Measurements from ENCODE around the gene GATA2. TPM values are rescaled to one million over a fixed set of nuclear protein-coding genes. Genes with fewer than 3 reads are reported as not detected.
A peak's percentile ranks its signal among the peaks of the same experiment; 100 is the strongest.

The GATA2 gene
- total and polyA plus RNA-seq, 2 of the 13 experiments (the other 11 are each of a cell fraction or from before 2014, with no cell fraction given): 3.5 to 6.2 TPM

DNA sequence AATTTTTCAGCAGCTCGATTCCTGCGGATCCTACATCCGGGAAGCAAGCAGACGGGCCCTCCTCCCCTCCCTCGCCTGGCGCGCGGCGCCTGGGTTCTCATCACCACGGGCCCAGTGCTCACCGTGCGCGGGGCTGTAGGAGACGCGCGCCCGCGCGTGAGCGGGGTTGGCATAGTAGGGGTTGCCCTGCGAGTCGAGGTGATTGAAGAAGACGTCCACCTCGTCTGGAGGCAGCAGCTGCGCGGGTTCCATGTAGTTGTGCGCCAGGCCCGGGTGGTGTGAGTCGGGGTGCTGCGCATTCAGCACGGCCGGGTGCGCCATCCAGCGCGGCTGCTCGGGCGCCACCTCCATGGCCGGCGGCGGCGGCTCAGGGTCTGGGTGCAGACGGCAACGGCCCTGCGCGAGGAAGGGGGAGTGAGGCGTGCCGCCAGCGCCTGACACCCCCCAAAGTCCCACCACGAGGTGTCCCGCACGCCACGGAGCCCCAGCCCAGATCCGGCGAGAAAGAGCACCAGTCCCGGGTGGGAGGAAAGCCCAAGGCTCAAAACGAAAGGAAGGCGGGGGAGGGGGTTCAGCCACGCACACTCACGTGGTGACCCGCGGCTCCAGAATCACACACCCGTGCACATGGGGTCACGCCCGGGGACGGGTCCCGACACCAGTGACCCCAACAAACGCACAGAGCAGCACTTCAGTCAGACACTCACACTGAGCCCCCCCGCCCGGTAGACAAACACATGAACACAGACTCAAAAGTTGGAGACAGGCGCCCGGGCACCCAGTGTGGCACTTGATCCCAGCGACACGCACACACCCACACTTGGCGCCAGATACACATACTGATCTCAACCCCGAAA, 6.1 kb downstream of the GATA2 start (continued):
- TF ChIP-seq, protein P1, sequence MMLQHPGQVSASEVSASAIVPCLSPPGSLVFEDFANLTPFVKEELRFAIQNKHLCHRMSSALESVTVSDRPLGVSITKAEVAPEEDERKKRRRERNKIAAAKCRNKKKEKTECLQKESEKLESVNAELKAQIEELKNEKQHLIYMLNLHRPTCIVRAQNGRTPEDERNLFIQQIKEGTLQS (CRISPR knock-in tag; IDR thresholded peaks at IDR 0.05): no peak
- TF ChIP-seq ZNF619 (CRISPR knock-in tag; IDR thresholded peaks at IDR 0.05): peak; percentile 59; the same call in 1 of the 2 replicates
- no peak for TF ChIP-seq NR2F2 (IDR thresholded peaks at IDR 0.05; ENCODE audit: borderline replicate concordance, low read depth)
- no peak for TF ChIP-seq ZNF431 (CRISPR knock-in tag; IDR thresholded peaks at IDR 0.05; ENCODE audit: borderline replicate concordance, low read depth)
- TF ChIP-seq MXI1 (IDR thresholded peaks at IDR 0.05; ENCODE audit: borderline replicate concordance, low read depth, low read length): no peak
- TF ChIP-seq, protein P2, sequence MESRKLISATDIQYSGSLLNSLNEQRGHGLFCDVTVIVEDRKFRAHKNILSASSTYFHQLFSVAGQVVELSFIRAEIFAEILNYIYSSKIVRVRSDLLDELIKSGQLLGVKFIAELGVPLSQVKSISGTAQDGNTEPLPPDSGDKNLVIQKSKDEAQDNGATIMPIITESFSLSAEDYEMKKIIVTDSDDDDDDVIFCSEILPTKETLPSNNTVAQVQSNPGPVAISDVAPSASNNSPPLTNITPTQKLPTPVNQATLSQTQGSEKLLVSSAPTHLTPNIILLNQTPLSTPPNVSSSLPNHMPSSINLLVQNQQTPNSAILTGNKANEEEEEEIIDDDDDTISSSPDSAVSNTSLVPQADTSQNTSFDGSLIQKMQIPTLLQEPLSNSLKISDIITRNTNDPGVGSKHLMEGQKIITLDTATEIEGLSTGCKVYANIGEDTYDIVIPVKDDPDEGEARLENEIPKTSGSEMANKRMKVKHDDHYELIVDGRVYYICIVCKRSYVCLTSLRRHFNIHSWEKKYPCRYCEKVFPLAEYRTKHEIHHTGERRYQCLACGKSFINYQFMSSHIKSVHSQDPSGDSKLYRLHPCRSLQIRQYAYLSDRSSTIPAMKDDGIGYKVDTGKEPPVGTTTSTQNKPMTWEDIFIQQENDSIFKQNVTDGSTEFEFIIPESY (CRISPR knock-in tag; IDR thresholded peaks at IDR 0.05): 0 out of 2 replicates have a peak, but pooled peaks have one; percentile 35
- no peak for TF ChIP-seq ZNF143 (CRISPR knock-in tag; IDR thresholded peaks at IDR 0.05)
- no peak for TF ChIP-seq TAF15 (IDR thresholded peaks at IDR 0.05; ENCODE audit: low read depth, low read length, poor library complexity, severe bottlenecking)
- TF ChIP-seq ZNF224 (CRISPR knock-in tag; IDR thresholded peaks at IDR 0.05): no peak
- TF ChIP-seq, protein P3, sequence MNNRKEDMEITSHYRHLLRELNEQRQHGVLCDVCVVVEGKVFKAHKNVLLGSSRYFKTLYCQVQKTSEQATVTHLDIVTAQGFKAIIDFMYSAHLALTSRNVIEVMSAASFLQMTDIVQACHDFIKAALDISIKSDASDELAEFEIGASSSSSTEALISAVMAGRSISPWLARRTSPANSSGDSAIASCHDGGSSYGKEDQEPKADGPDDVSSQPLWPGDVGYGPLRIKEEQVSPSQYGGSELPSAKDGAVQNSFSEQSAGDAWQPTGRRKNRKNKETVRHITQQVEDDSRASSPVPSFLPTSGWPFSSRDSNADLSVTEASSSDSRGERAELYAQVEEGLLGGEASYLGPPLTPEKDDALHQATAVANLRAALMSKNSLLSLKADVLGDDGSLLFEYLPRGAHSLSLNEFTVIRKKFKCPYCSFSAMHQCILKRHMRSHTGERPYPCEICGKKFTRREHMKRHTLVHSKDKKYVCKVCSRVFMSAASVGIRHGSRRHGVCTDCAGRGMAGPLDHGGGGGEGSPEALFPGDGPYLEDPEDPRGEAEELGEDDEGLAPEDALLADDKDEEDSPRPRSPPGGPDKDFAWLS (CRISPR knock-in tag; IDR thresholded peaks at IDR 0.05; ENCODE audit: borderline replicate concordance): no peak
- TF ChIP-seq, protein P4, sequence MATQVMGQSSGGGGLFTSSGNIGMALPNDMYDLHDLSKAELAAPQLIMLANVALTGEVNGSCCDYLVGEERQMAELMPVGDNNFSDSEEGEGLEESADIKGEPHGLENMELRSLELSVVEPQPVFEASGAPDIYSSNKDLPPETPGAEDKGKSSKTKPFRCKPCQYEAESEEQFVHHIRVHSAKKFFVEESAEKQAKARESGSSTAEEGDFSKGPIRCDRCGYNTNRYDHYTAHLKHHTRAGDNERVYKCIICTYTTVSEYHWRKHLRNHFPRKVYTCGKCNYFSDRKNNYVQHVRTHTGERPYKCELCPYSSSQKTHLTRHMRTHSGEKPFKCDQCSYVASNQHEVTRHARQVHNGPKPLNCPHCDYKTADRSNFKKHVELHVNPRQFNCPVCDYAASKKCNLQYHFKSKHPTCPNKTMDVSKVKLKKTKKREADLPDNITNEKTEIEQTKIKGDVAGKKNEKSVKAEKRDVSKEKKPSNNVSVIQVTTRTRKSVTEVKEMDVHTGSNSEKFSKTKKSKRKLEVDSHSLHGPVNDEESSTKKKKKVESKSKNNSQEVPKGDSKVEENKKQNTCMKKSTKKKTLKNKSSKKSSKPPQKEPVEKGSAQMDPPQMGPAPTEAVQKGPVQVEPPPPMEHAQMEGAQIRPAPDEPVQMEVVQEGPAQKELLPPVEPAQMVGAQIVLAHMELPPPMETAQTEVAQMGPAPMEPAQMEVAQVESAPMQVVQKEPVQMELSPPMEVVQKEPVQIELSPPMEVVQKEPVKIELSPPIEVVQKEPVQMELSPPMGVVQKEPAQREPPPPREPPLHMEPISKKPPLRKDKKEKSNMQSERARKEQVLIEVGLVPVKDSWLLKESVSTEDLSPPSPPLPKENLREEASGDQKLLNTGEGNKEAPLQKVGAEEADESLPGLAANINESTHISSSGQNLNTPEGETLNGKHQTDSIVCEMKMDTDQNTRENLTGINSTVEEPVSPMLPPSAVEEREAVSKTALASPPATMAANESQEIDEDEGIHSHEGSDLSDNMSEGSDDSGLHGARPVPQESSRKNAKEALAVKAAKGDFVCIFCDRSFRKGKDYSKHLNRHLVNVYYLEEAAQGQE (IDR thresholded peaks at IDR 0.05; ENCODE audit: borderline replicate concordance in 1 of 2, low read depth in 1 of 2, low read length in 2 of 2): no peak
- TF ChIP-seq, protein P5, sequence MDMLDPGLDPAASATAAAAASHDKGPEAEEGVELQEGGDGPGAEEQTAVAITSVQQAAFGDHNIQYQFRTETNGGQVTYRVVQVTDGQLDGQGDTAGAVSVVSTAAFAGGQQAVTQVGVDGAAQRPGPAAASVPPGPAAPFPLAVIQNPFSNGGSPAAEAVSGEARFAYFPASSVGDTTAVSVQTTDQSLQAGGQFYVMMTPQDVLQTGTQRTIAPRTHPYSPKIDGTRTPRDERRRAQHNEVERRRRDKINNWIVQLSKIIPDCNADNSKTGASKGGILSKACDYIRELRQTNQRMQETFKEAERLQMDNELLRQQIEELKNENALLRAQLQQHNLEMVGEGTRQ (IDR thresholded peaks at IDR 0.05; ENCODE audit: low read depth, low read length): no peak
- TF ChIP-seq, protein P5 (CRISPR knock-in tag; IDR thresholded peaks at IDR 0.05; ENCODE audit: borderline replicate concordance): no peak
- no peak for TF ChIP-seq FLYWCH1 (CRISPR knock-in tag; IDR thresholded peaks at IDR 0.05)
- TF ChIP-seq, protein P6, sequence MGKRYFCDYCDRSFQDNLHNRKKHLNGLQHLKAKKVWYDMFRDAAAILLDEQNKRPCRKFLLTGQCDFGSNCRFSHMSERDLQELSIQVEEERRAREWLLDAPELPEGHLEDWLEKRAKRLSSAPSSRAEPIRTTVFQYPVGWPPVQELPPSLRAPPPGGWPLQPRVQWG (CRISPR knock-in tag; IDR thresholded peaks at IDR 0.05; ENCODE audit: borderline replicate concordance, low read depth): no peak
- TF ChIP-seq LCORL (IDR thresholded peaks at IDR 0.05): no peak
- TF ChIP-seq LCORL (CRISPR knock-in tag; IDR thresholded peaks at IDR 0.05): 0 out of 2 replicates have a peak, but pooled peaks have one; percentile 32
